HEK293 (cell line): ENCODE measurements around the gene SBF2.

Source experiments
- CTCF ChIA-PET: fragments of 350-600 bp; formaldehyde crosslinking; extraction: SDS; loops from one replicate; lab custom pipeline; 2021; ENCODE audit warnings: antibody characterized with exemption; lab: Yijun Ruan, JAX
- POLR2A ChIA-PET: fragments of 300-600 bp; formaldehyde crosslinking; extraction: SDS; loops from one replicate; lab custom pipeline; 2020; ENCODE audit warnings: antibody characterized with exemption, inconsistent platforms; lab: Yijun Ruan, JAX
- H3K27ac ChIP-seq: fragments of 200-500 bp; sonication (Bioruptor generic); 2 replicates; pipeline ENCODE4 v1.5.1; 2014; ENCODE audit warnings: low read depth, low read length, control low read depth, inconsistent platforms; ENCODE audit errors: extremely low read depth
- H3K36me3 ChIP-seq, 2 experiments: fragments of 200-500 bp in 1 of 2; sonication (Bioruptor generic) in 1 of 2; 1 replicate in 1 of 2; 2 replicates in 1 of 2; pipeline ENCODE4 v1.5.1; 2014 to 2017; ENCODE audit warnings: inconsistent platforms in 2 of 2, low read length in 2 of 2; ENCODE audit not compliant: control insufficient read depth in 2 of 2, insufficient read depth in 1 of 2
- H3K4me1 ChIP-seq: fragments of 200-500 bp; sonication (Bioruptor generic); 2 replicates; pipeline ENCODE4 v1.5.1; 2014; ENCODE audit warnings: mild to moderate bottlenecking, low read length, inconsistent platforms; ENCODE audit not compliant: control insufficient read depth, insufficient read depth
- H3K4me3 ChIP-seq: 2 replicates; pipeline ENCODE4 v1.5.1; 2011; ENCODE audit warnings: low read depth, mild to moderate bottlenecking, control low read depth, low read length, moderate library complexity
- H3K9me3 ChIP-seq: fragments of 200-500 bp; sonication (Bioruptor generic); 2 replicates; pipeline ENCODE4 v1.5.1; 2014; ENCODE audit warnings: low read depth, low read length, inconsistent platforms; ENCODE audit not compliant: control insufficient read depth, insufficient read depth
- CTCF ChIP-seq: fragments of 450-650 bp; formaldehyde crosslinking; IDR thresholded peaks from 2 replicates; pipeline ENCODE4 v1.5.1; 2016; ENCODE audit warnings: missing biosample characterization, missing genetic modification characterization
- MYNN ChIP-seq: fragments of 450-650 bp; formaldehyde crosslinking; IDR thresholded peaks from 2 replicates; pipeline ENCODE4 v1.5.1; 2016; ENCODE audit warnings: missing biosample characterization, missing genetic modification characterization, borderline replicate concordance
- RBAK ChIP-seq: fragments of 450-650 bp; formaldehyde crosslinking; IDR thresholded peaks from 2 replicates; pipeline ENCODE4 v1.5.1; 2016; ENCODE audit warnings: missing biosample characterization, missing genetic modification characterization
- SALL2 ChIP-seq: fragments of 450-650 bp; formaldehyde crosslinking; IDR thresholded peaks from 2 replicates; pipeline ENCODE4 v1.5.0; 2017; ENCODE audit warnings: missing biosample characterization, mild to moderate bottlenecking, missing genetic modification characterization, borderline replicate concordance
- TSHZ1 ChIP-seq: fragments of 450-650 bp; formaldehyde crosslinking; IDR thresholded peaks from 2 replicates; pipeline ENCODE4 v1.5.1; 2016; ENCODE audit warnings: missing biosample characterization, missing genetic modification characterization, borderline replicate concordance
- ZBTB8A ChIP-seq: fragments of 450-650 bp; formaldehyde crosslinking; IDR thresholded peaks from 2 replicates; pipeline ENCODE4 v1.5.1; 2016; ENCODE audit warnings: missing biosample characterization, missing genetic modification characterization
- ZFP41 ChIP-seq: fragments of 450-650 bp; formaldehyde crosslinking; IDR thresholded peaks from 2 replicates; pipeline ENCODE4 v1.5.1; 2016; ENCODE audit warnings: missing biosample characterization, missing genetic modification characterization, borderline replicate concordance
- ZIC2 ChIP-seq: fragments of 450-650 bp; formaldehyde crosslinking; IDR thresholded peaks from 2 replicates; pipeline ENCODE4 v1.5.1; 2016; ENCODE audit warnings: missing biosample characterization, missing genetic modification characterization
- ZNF132 ChIP-seq: fragments of 450-650 bp; formaldehyde crosslinking; IDR thresholded peaks from 2 replicates; pipeline ENCODE4 v1.5.1; 2017; ENCODE audit warnings: missing biosample characterization, missing genetic modification characterization, borderline replicate concordance
- ZNF2 ChIP-seq: fragments of 450-650 bp; formaldehyde crosslinking; IDR thresholded peaks from 2 replicates; pipeline ENCODE4 v1.5.1; 2016; ENCODE audit warnings: missing biosample characterization, missing genetic modification characterization
- ZNF223 ChIP-seq: fragments of 450-650 bp; formaldehyde crosslinking; IDR thresholded peaks from 2 replicates; pipeline ENCODE4 v1.5.1; 2016; ENCODE audit warnings: missing biosample characterization, missing genetic modification characterization
- ZNF473 ChIP-seq: fragments of 450-650 bp; formaldehyde crosslinking; IDR thresholded peaks from 2 replicates; pipeline ENCODE4 v1.5.1; 2017; ENCODE audit warnings: missing biosample characterization, missing genetic modification characterization
- ZNF510 ChIP-seq: fragments of 450-650 bp; formaldehyde crosslinking; IDR thresholded peaks from 2 replicates; pipeline ENCODE4 v1.5.1; 2018; ENCODE audit warnings: mild to moderate bottlenecking, missing genetic modification characterization, missing biosample characterization; ENCODE audit not compliant: insufficient replicate concordance
- ZNF555 ChIP-seq: fragments of 450-650 bp; formaldehyde crosslinking; conservative IDR thresholded peaks from 2 replicates; pipeline ENCODE4 v1.5.1; 2017; ENCODE audit warnings: missing biosample characterization, mild to moderate bottlenecking, missing genetic modification characterization, inconsistent platforms
- ZNF639 ChIP-seq: fragments of 450-650 bp; formaldehyde crosslinking; IDR thresholded peaks from 2 replicates; pipeline ENCODE4 v1.5.1; 2016; ENCODE audit warnings: missing biosample characterization, missing genetic modification characterization
- ZNF747 ChIP-seq: fragments of 450-650 bp; formaldehyde crosslinking; IDR thresholded peaks from 2 replicates; pipeline ENCODE4 v1.5.1; 2016; ENCODE audit warnings: missing biosample characterization, missing genetic modification characterization
- ZNF776 ChIP-seq: fragments of 450-650 bp; formaldehyde crosslinking; IDR thresholded peaks from 2 replicates; pipeline ENCODE4 v1.5.0; 2017; ENCODE audit warnings: missing biosample characterization, missing genetic modification characterization, borderline replicate concordance
- ZSCAN23 ChIP-seq: fragments of 450-650 bp; formaldehyde crosslinking; IDR thresholded peaks from 2 replicates; pipeline ENCODE4 v1.5.1; 2016; ENCODE audit warnings: missing biosample characterization, missing genetic modification characterization
- TF ChIP-seq, protein P1 (sequence below): fragments of 450-650 bp; formaldehyde crosslinking; IDR thresholded peaks from 2 replicates; pipeline ENCODE4 v1.5.1; 2016; ENCODE audit warnings: missing biosample characterization, missing genetic modification characterization
- TF ChIP-seq, protein P2 (sequence below): fragments of 450-650 bp; formaldehyde crosslinking; IDR thresholded peaks from 2 replicates; pipeline ENCODE4 v1.5.1; 2016; ENCODE audit warnings: missing biosample characterization, missing genetic modification characterization
- TF ChIP-seq, protein P3 (sequence below): fragments of 450-650 bp; IDR thresholded peaks from 2 replicates; pipeline ENCODE4 v1.5.1; 2018; ENCODE audit warnings: missing biosample characterization, missing genetic modification characterization
- TF ChIP-seq, protein P4 (sequence below): fragments of 450-650 bp; formaldehyde crosslinking; IDR thresholded peaks from 2 replicates; pipeline ENCODE4 v1.5.1; 2016; ENCODE audit warnings: missing biosample characterization, missing genetic modification characterization

SBF2 gene

DNA sequence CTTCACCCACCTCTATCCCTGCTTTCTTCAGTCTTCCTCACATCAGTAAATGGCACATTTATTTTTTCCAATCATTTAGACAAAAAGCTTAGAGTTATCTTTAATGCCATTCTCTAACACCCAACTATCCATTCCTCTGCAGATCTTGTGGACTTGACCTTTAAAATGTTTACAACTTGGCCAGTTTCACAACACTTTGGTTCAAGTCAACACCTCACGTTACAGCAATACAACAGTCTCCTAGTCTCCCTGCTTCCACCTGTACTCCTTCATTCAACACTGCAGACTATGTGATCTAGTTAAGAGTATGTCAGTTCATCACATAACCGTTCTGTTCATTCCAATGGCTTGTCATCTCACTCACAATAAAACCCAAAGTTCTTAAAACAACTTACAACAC is 325.0 kb downstream of the SBF2 start:
- TF ChIP-seq ZFP41, result no peak
- no peak for TF ChIP-seq CTCF (tag by site-specific recombination)
- TF ChIP-seq, protein P1, sequence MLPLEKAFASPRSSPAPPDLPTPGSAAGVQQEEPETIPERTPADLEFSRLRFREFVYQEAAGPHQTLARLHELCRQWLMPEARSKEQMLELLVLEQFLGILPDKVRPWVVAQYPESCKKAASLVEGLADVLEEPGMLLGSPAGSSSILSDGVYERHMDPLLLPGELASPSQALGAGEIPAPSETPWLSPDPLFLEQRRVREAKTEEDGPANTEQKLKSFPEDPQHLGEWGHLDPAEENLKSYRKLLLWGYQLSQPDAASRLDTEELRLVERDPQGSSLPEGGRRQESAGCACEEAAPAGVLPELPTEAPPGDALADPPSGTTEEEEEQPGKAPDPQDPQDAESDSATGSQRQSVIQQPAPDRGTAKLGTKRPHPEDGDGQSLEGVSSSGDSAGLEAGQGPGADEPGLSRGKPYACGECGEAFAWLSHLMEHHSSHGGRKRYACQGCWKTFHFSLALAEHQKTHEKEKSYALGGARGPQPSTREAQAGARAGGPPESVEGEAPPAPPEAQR, result no peak
- TF ChIP-seq, protein P2, sequence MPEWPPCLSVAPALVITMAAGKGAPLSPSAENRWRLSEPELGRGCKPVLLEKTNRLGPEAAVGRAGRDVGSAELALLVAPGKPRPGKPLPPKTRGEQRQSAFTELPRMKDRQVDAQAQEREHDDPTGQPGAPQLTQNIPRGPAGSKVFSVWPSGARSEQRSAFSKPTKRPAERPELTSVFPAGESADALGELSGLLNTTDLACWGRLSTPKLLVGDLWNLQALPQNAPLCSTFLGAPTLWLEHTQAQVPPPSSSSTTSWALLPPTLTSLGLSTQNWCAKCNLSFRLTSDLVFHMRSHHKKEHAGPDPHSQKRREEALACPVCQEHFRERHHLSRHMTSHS, result no peak
- TF ChIP-seq SALL2 (tag by site-specific recombination), result no peak
- no peak for TF ChIP-seq ZSCAN23 (tag by site-specific recombination)
- no peak for TF ChIP-seq ZNF473
- TF ChIP-seq ZNF132 (tag by site-specific recombination), result no peak
- no peak for TF ChIP-seq ZNF555
- no peak for TF ChIP-seq ZNF776 (tag by site-specific recombination)
- ChIA-PET POLR2A (no interaction called here), CTCF (interaction anchor here (0.8 to 1.5 kb wide), 3 partner anchors 8 to 108 kb away, joined by 3 to 4 read pairs (median 3); no protein-coding TSS in a partner anchor)
- H3K27ac ChIP-seq, result no peak overlapping the region
- no peaks in the 10 kb centered on the region for H3K4me1 ChIP-seq
- no peaks in the 10 kb centered on the region for H3K36me3 ChIP-seq
- H3K9me3 ChIP-seq, result no peaks in the 10 kb centered on the region
- no peak overlapping the region for H3K4me3 ChIP-seq

DNA sequence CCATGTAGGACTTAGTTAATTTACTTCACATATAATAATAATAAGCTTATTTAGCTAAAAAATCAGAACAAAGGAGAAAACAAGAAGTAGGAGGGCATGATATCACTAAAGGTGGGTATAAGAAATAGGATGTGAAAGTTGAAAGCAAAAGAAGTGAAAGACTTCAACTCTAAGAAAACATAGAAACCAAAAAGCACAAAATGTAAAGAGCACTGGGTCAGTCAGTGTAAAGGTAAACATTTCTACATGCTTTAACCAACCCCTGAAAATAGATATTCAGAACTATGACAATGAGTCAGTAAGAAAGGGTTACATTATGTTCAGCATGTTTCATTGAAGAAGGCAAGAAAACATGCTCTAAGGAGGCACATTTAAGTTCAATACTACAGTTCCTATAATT is 331.3 kb downstream of the SBF2 start:
- Histone ChIP-seq H3K4me3 (no peak overlapping the region), H3K36me3 (peaks cover 0 to 8% of the 10 kb centered on the region in 2 experiments; a peak in 1 of 3 replicates), H3K27ac (no peak overlapping the region), H3K4me1 (no peaks in the 10 kb centered on the region), H3K9me3 (no peaks in the 10 kb centered on the region)
- ChIA-PET CTCF (interaction anchor here (4.0 kb wide), 1 partner anchor 10 kb away, joined by 20 read pairs; no protein-coding TSS in a partner anchor), POLR2A (no interaction called here)
- TF ChIP-seq ZBTB8A (no peak), RBAK (tag by site-specific recombination) (no peak), ZNF747 (tag by site-specific recombination) (no peak), ZNF639 (no peak), MYNN (tag by site-specific recombination) (no peak), ZIC2 (tag by site-specific recombination) (no peak), ZNF223 (tag by site-specific recombination) (no peak), ZNF510 (no peak), TSHZ1 (tag by site-specific recombination) (no peak), ZNF132 (tag by site-specific recombination) (no peak), ZNF2 (tag by site-specific recombination) (no peak)
- TF ChIP-seq, protein P3, sequence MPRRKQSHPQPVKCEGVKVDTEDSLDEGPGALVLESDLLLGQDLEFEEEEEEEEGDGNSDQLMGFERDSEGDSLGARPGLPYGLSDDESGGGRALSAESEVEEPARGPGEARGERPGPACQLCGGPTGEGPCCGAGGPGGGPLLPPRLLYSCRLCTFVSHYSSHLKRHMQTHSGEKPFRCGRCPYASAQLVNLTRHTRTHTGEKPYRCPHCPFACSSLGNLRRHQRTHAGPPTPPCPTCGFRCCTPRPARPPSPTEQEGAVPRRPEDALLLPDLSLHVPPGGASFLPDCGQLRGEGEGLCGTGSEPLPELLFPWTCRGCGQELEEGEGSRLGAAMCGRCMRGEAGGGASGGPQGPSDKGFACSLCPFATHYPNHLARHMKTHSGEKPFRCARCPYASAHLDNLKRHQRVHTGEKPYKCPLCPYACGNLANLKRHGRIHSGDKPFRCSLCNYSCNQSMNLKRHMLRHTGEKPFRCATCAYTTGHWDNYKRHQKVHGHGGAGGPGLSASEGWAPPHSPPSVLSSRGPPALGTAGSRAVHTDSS (tag by site-specific recombination), result no peak
- TF ChIP-seq, protein P4, sequence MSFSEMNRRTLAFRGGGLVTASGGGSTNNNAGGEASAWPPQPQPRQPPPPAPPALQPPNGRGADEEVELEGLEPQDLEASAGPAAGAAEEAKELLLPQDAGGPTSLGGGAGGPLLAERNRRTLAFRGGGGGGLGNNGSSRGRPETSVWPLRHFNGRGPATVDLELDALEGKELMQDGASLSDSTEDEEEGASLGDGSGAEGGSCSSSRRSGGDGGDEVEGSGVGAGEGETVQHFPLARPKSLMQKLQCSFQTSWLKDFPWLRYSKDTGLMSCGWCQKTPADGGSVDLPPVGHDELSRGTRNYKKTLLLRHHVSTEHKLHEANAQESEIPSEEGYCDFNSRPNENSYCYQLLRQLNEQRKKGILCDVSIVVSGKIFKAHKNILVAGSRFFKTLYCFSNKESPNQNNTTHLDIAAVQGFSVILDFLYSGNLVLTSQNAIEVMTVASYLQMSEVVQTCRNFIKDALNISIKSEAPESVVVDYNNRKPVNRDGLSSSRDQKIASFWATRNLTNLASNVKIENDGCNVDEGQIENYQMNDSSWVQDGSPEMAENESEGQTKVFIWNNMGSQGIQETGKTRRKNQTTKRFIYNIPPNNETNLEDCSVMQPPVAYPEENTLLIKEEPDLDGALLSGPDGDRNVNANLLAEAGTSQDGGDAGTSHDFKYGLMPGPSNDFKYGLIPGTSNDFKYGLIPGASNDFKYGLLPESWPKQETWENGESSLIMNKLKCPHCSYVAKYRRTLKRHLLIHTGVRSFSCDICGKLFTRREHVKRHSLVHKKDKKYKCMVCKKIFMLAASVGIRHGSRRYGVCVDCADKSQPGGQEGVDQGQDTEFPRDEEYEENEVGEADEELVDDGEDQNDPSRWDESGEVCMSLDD (tag by site-specific recombination), result no peak
